Peyer's patch (tissue), 4 donors: Measurements from ENCODE around the gene CBLB.

Source experiments
- CTCF ChIP-seq, 6 experiments: fragments of 450-650 bp in 4 of 6; fragments of 200-600 bp in 2 of 6; sonication (generic) in 1 of 6; IDR thresholded peaks; one replicate each; pipeline ENCODE4 v1.5.1; 2017 to 2019; ENCODE audit warnings: antibody characterized with exemption in 6 of 6, mild to moderate bottlenecking in 3 of 6, moderate library complexity in 1 of 6
- POLR2A ChIP-seq, 2 donors: fragments of 450-650 bp; IDR thresholded peaks; one replicate each; pipeline ENCODE4 v1.5.1; 2017; ENCODE audit warnings: antibody characterized with exemption in 2 of 2, mild to moderate bottlenecking in 2 of 2, moderate library complexity in 2 of 2

- TF ChIP-seq POLR2A (IDR thresholded peaks at IDR 0.05) (no peak), CTCF (IDR thresholded peaks at IDR 0.05) (no peak)
Measured at GRCh38 chr3:105783631-105784030, 85.2 kb downstream of the CBLB start.
